Inflammatory macrophage treated with lipopolysaccharide for 1 hour (primary cell): ENCODE results near the gene STYK1.

Source experiments
- DNase-seq, 2 donors: peaks; one replicate each; pipeline ENCODE4 v3.0.0-alpha.2; 2020 to 2022

The STYK1 gene

GRCh38 chr12:10673659-10674384 lies at the start of gene STYK1:
STYK1 (minus strand) TSS chr12:10674052; CDS start chr12:10634618, 39,434 bp downstream.
- DNase-seq: peak in 1 of 2 donors; percentile 26

GRCh38 chr12:10722905-10723746 lies 49.3 kb upstream of the STYK1 start, which contains the start of gene YBX3:
YBX3 (minus strand) TSS chr12:10723323; CDS start chr12:10723111, 212 bp downstream.
- peak; percentile 74 to 84 for DNase-seq

- DNase-seq: peak; percentile 48 to 57
Observed at GRCh38 chr12:10722502-10722904, 48.7 kb upstream of the STYK1 start.

- DNase-seq: peak; percentile 96 to 98
Observed at GRCh38 chr12:10721651-10722501, 48.0 kb upstream of the STYK1 start.

GRCh38 chr12:10720974-10721650 lies 47.3 kb upstream of the STYK1 start:
- no peak for DNase-seq

GRCh38 chr12:10719482-10719881 lies 45.6 kb upstream of the STYK1 start:
- DNase-seq: no peak

- peak in 1 of 2 donors; percentile 23 for DNase-seq
Observed at GRCh38 chr12:10718279-10718821, 44.5 kb upstream of the STYK1 start.

- DNase-seq: no peak
Observed at GRCh38 chr12:10717410-10717809, 43.6 kb upstream of the STYK1 start.

GRCh38 chr12:10716704-10717315 lies 43.0 kb upstream of the STYK1 start:
- no peak for DNase-seq

- no peak for DNase-seq
Observed at GRCh38 chr12:10716277-10716676, 42.4 kb upstream of the STYK1 start.

- no peak for DNase-seq
Observed at GRCh38 chr12:10715491-10715890, 41.6 kb upstream of the STYK1 start.

- no peak for DNase-seq
Observed at GRCh38 chr12:10709808-10710207, 36.0 kb upstream of the STYK1 start.

- no peak for DNase-seq
Observed at GRCh38 chr12:10708862-10709261, 35.0 kb upstream of the STYK1 start.

- DNase-seq: no peak
Observed at GRCh38 chr12:10705655-10706054, 31.8 kb upstream of the STYK1 start.

GRCh38 chr12:10701843-10702242 lies 28.0 kb upstream of the STYK1 start:
- no peak for DNase-seq

GRCh38 chr12:10701131-10701681 lies 27.4 kb upstream of the STYK1 start:
- no peak for DNase-seq

- DNase-seq: no peak
Observed at GRCh38 chr12:10700581-10700980, 26.7 kb upstream of the STYK1 start.

- DNase-seq: no peak
Observed at GRCh38 chr12:10697862-10698261, 24.0 kb upstream of the STYK1 start.

- no peak for DNase-seq
Observed at GRCh38 chr12:10697156-10697555, 23.3 kb upstream of the STYK1 start.

GRCh38 chr12:10690906-10691305 lies 17.1 kb upstream of the STYK1 start:
- no peak for DNase-seq

GRCh38 chr12:10689146-10689545 lies 15.3 kb upstream of the STYK1 start:
- no peak for DNase-seq
